ENCODE results near the gene SRC. TPM values are rescaled to one million over a fixed set of nuclear protein-coding genes. Genes with fewer than 3 reads are reported as not detected.

SRC gene
- total RNA-seq, 5 donors from 2014 or later (not counting 1 experiment from before 2014, with no cell fraction given): 1.4 to 4.5 (median 2.0) TPM

GRCh38 chr20:37308086-37309050, 37.6 kb upstream of the SRC start:
- Mint-ChIP-seq H3K4me3 (no peak overlapping the region), H3K27ac (no peak overlapping the region), H3K4me1 (peaks cover 11 to 17% (median 12%) of the 10 kb centered on the region in 3 donors), H3K9me3 (no peaks in the 10 kb centered on the region), H3K27me3 (no peaks in the 10 kb centered on the region), H3K36me3 (peaks cover 31% of the 10 kb centered on the region)
- CTCF ChIA-PET: no interaction called here
- ATAC-seq (replicated peaks in 1 of 4): no peak
- no peak overlapping the region for H3K27ac ChIP-seq (ENCODE audit: low read length)
- no peaks in the 10 kb centered on the region for H3K27me3 ChIP-seq (replicated peaks in 1 of 2; ENCODE audit: control insufficient read depth in 2 of 2, extremely low read depth in 1 of 2, insufficient read depth in 2 of 2, low read length in 1 of 2)
- peaks cover 2 to 50% of the 10 kb centered on the region in 2 donors for H3K36me3 ChIP-seq (ENCODE audit: control insufficient read depth in 2 of 2, extremely low read depth in 1 of 2, insufficient read depth in 1 of 2, low read length in 1 of 2)
- no peaks in the 10 kb centered on the region for H3K4me1 ChIP-seq (ENCODE audit: control insufficient read depth in 1 of 2, extremely low read depth in 1 of 2, insufficient read depth in 2 of 2, low read length in 2 of 2)
- H3K4me3 ChIP-seq (ENCODE audit: control insufficient read depth in 1 of 2, extremely low read depth in 1 of 2, low read length in 1 of 2): no peak overlapping the region
- DNase-seq: no peak
- POLR2A ChIA-PET: no interaction called here
- WGBS (ENCODE audit: insufficient coverage): 62% methylated on average over 5 of the region's 8 CpGs
- no peaks in the 10 kb centered on the region for H3K9me3 ChIP-seq

DNA sequence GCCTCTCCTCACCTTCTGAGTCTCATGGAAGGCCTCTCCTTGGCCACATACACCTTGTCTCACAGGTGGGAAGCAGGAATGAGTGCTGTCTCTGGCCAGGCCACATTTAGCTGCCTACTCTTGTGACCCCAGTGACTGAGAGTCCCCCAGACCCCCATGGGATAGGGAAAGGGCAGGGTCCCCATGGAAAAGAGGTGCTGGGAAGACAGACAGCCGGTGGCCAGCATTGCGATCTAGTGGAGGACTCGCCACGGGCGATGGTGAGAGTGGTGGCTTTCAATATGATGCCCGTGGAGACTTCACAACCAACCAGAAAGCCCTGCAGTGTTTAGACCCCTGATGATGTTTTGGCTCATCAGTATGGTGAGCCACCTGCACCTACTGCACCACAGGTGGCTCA, 36.6 kb upstream of the SRC start:
- no peaks in the 10 kb centered on the region for H3K9me3 ChIP-seq
- DNase-seq (no peak), ATAC-seq (replicated peaks in 1 of 4) (no peak)
- no peaks in the 10 kb centered on the region for H3K27me3 Mint-ChIP-seq
- no peaks in the 10 kb centered on the region for H3K27me3 ChIP-seq (replicated peaks in 1 of 2; ENCODE audit: control insufficient read depth in 2 of 2, extremely low read depth in 1 of 2, insufficient read depth in 2 of 2, low read length in 1 of 2)
- H3K27ac Mint-ChIP-seq: no peak overlapping the region
- no peaks in the 10 kb centered on the region for H3K4me1 ChIP-seq (ENCODE audit: control insufficient read depth in 1 of 2, extremely low read depth in 1 of 2, insufficient read depth in 2 of 2, low read length in 2 of 2)
- CTCF ChIA-PET: no interaction called here
- no peaks in the 10 kb centered on the region for H3K9me3 Mint-ChIP-seq
- H3K4me1 Mint-ChIP-seq: peaks cover 17 to 25% (median 19%) of the 10 kb centered on the region in 3 donors
- peaks cover 30% of the 10 kb centered on the region for H3K36me3 Mint-ChIP-seq
- no peak overlapping the region for H3K4me3 ChIP-seq (ENCODE audit: control insufficient read depth in 1 of 2, extremely low read depth in 1 of 2, low read length in 1 of 2)
- POLR2A ChIA-PET: no interaction called here
- WGBS (ENCODE audit: insufficient coverage): 90% methylated on average over 6 of the region's 6 CpGs
- H3K36me3 ChIP-seq (ENCODE audit: control insufficient read depth in 2 of 2, extremely low read depth in 1 of 2, insufficient read depth in 1 of 2, low read length in 1 of 2): peaks cover 2 to 45% of the 10 kb centered on the region in 2 donors
- no peak overlapping the region for H3K4me3 Mint-ChIP-seq
- no peak overlapping the region for H3K27ac ChIP-seq (ENCODE audit: low read length)

DNA sequence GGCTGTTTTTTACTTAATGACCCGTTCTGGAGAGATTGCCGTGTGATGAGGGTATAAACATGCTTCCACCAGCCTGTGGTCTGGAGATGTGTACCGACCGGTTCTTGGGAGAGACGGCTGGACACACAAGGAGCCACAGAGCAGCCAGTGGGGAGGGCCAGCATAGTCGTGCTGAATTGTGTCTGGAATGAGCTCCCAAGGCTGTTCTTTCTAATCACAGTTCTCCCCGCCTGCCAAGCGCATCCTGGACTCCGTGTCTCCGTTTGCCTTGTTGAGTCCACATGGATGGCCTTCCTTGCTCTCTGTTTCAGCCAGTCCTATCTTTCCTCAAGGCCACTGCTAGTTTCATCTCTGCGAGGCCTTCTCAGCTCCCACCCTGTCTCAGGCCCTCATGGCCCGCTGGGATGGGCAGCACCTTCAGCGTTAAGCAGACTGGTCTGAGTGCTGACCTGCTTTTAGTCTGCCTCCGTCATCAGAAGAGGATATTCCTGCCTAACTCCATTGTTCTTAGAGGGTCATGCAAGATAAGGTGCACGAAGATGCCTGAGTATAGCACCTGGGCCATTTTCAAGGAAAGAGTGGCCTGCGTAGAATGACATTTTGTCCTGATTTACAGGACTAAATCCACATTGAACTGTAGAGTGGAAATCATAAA, 35.9 kb upstream of the SRC start:
- ChIA-PET POLR2A (no interaction called here), CTCF (no interaction called here)
- H3K27ac ChIP-seq (ENCODE audit: low read length): no peak overlapping the region
- no peak for ATAC-seq (replicated peaks in 1 of 4)
- Mint-ChIP-seq H3K27ac (no peak overlapping the region), H3K9me3 (no peaks in the 10 kb centered on the region), H3K27me3 (no peaks in the 10 kb centered on the region), H3K4me1 (peaks cover 18 to 31% (median 27%) of the 10 kb centered on the region in 3 donors), H3K36me3 (peaks cover 25% of the 10 kb centered on the region), H3K4me3 (no peak overlapping the region)
- DNase-seq: no peak
- 98% methylated on average over 15 of the region's 16 CpGs for WGBS (ENCODE audit: insufficient coverage)
- no peaks in the 10 kb centered on the region for H3K9me3 ChIP-seq
- H3K4me3 ChIP-seq (ENCODE audit: control insufficient read depth in 1 of 2, extremely low read depth in 1 of 2, low read length in 1 of 2): no peak overlapping the region
- H3K27me3 ChIP-seq (replicated peaks in 1 of 2; ENCODE audit: control insufficient read depth in 2 of 2, extremely low read depth in 1 of 2, insufficient read depth in 2 of 2, low read length in 1 of 2): no peaks in the 10 kb centered on the region
- peaks cover 4 to 45% of the 10 kb centered on the region in 2 donors for H3K36me3 ChIP-seq (ENCODE audit: control insufficient read depth in 2 of 2, extremely low read depth in 1 of 2, insufficient read depth in 1 of 2, low read length in 1 of 2)
- peaks cover 0 to 2% of the 10 kb centered on the region in 2 experiments for H3K4me1 ChIP-seq (ENCODE audit: control insufficient read depth in 1 of 2, extremely low read depth in 1 of 2, insufficient read depth in 2 of 2, low read length in 2 of 2)

DNA sequence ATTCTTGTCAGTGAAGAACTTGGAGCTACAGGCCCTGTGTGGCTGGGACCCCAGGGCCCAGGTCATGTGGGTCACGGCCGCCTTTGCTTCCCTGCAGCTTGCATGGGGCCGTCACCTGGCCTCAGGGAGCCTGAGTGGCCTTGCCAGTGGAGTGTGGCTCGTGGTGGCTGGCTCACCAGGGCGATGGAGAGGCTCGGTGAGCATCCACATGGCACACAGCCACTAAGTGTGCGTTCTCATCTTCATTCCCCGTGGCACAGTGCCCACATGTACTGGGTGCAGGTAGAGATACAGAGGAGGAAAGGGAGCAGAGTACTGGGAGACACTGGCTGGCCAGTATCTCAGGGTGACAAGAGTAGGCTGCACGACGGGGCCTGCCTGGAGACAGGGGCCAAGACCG, 35.0 kb upstream of the SRC start:
- POLR2A ChIA-PET: no interaction called here
- no peak for DNase-seq
- no peak overlapping the region for H3K27ac Mint-ChIP-seq
- WGBS (ENCODE audit: insufficient coverage): 94% methylated on average over 9 of the region's 11 CpGs
- Histone ChIP-seq H3K4me1 (ENCODE audit: control insufficient read depth in 1 of 2, extremely low read depth in 1 of 2, insufficient read depth in 2 of 2, low read length in 2 of 2) (peaks cover 0 to 11% of the 10 kb centered on the region in 2 experiments), H3K4me3 (ENCODE audit: control insufficient read depth in 1 of 2, extremely low read depth in 1 of 2, low read length in 1 of 2) (no peak overlapping the region), H3K9me3 (no peaks in the 10 kb centered on the region), H3K27me3 (replicated peaks in 1 of 2; ENCODE audit: control insufficient read depth in 2 of 2, extremely low read depth in 1 of 2, insufficient read depth in 2 of 2, low read length in 1 of 2) (no peaks in the 10 kb centered on the region), H3K36me3 (ENCODE audit: control insufficient read depth in 2 of 2, extremely low read depth in 1 of 2, insufficient read depth in 1 of 2, low read length in 1 of 2) (peaks cover 5 to 46% of the 10 kb centered on the region in 2 donors), H3K27ac (ENCODE audit: low read length) (no peak overlapping the region)
- ATAC-seq (replicated peaks in 1 of 4): no peak
- no peaks in the 10 kb centered on the region for H3K27me3 Mint-ChIP-seq
- CTCF ChIA-PET: no interaction called here
- H3K4me3 Mint-ChIP-seq: no peak overlapping the region
- H3K4me1 Mint-ChIP-seq: peaks cover 23 to 40% (median 36%) of the 10 kb centered on the region in 3 donors
- peaks cover 25% of the 10 kb centered on the region for H3K36me3 Mint-ChIP-seq
- H3K9me3 Mint-ChIP-seq: no peaks in the 10 kb centered on the region

- H3K4me3 Mint-ChIP-seq: no peak overlapping the region
Observed at GRCh38 chr20:37311710-37312355, 34.1 kb upstream of the SRC start.

GRCh38 chr20:37313546-37314091, 32.3 kb upstream of the SRC start:
- Histone ChIP-seq H3K27ac (ENCODE audit: low read length) (no peak overlapping the region), H3K9me3 (no peaks in the 10 kb centered on the region), H3K4me3 (ENCODE audit: control insufficient read depth in 1 of 2, extremely low read depth in 1 of 2, low read length in 1 of 2) (no peak overlapping the region), H3K4me1 (ENCODE audit: control insufficient read depth in 1 of 2, extremely low read depth in 1 of 2, insufficient read depth in 2 of 2, low read length in 2 of 2) (peaks cover 0 to 16% of the 10 kb centered on the region in 2 experiments), H3K36me3 (ENCODE audit: control insufficient read depth in 2 of 2, extremely low read depth in 1 of 2, insufficient read depth in 1 of 2, low read length in 1 of 2) (peaks cover 8 to 47% of the 10 kb centered on the region in 2 donors), H3K27me3 (replicated peaks in 1 of 2; ENCODE audit: control insufficient read depth in 2 of 2, extremely low read depth in 1 of 2, insufficient read depth in 2 of 2, low read length in 1 of 2) (no peaks in the 10 kb centered on the region)
- Mint-ChIP-seq H3K36me3 (peaks cover 26% of the 10 kb centered on the region), H3K4me3 (no peak overlapping the region), H3K27ac (no peak overlapping the region), H3K27me3 (no peaks in the 10 kb centered on the region), H3K9me3 (no peaks in the 10 kb centered on the region), H3K4me1 (peaks cover 30 to 50% (median 50%) of the 10 kb centered on the region in 3 donors)
- ChIA-PET POLR2A (no interaction called here), CTCF (no interaction called here)
- WGBS (ENCODE audit: insufficient coverage): 95% methylated on average over 7 of the region's 8 CpGs
- ATAC-seq (replicated peaks in 1 of 4) (no peak), DNase-seq (no peak)

More at GRCh38 chr20:37311710-37312355, 34.1 kb upstream of the SRC start:
- H3K27me3 Mint-ChIP-seq: no peaks in the 10 kb centered on the region
- no peak overlapping the region for H3K27ac Mint-ChIP-seq
- no peaks in the 10 kb centered on the region for H3K9me3 ChIP-seq
- no peaks in the 10 kb centered on the region for H3K27me3 ChIP-seq (replicated peaks in 1 of 2; ENCODE audit: control insufficient read depth in 2 of 2, extremely low read depth in 1 of 2, insufficient read depth in 2 of 2, low read length in 1 of 2)
- DNase-seq (no peak), ATAC-seq (replicated peaks in 1 of 4) (no peak)
- ChIA-PET POLR2A (no interaction called here), CTCF (interaction anchor here in 1 of 2 donors (0.6 kb wide), 1 partner anchor 204 kb away, joined by 3 read pairs; no protein-coding TSS in a partner anchor)
- no peaks in the 10 kb centered on the region for H3K9me3 Mint-ChIP-seq
- 98% methylated on average over 11 of the region's 17 CpGs for WGBS (ENCODE audit: insufficient coverage)
- peaks cover 0 to 16% of the 10 kb centered on the region in 2 experiments for H3K4me1 ChIP-seq (ENCODE audit: control insufficient read depth in 1 of 2, extremely low read depth in 1 of 2, insufficient read depth in 2 of 2, low read length in 2 of 2)
- no peak overlapping the region for H3K27ac ChIP-seq (ENCODE audit: low read length)
- peaks cover 32 to 48% (median 45%) of the 10 kb centered on the region in 3 donors for H3K4me1 Mint-ChIP-seq
- H3K36me3 ChIP-seq (ENCODE audit: control insufficient read depth in 2 of 2, extremely low read depth in 1 of 2, insufficient read depth in 1 of 2, low read length in 1 of 2): peaks cover 5 to 50% of the 10 kb centered on the region in 2 donors
- no peak overlapping the region for H3K4me3 ChIP-seq (ENCODE audit: control insufficient read depth in 1 of 2, extremely low read depth in 1 of 2, low read length in 1 of 2)
- H3K36me3 Mint-ChIP-seq: peaks cover 25% of the 10 kb centered on the region
